Inflammatory macrophage treated with lipopolysaccharide for 1 hour (primary cell): Measurements from ENCODE around the gene RBBP7.

ENCODE experiments used
- DNase-seq, 2 donors: peaks; one replicate each; pipeline ENCODE4 v3.0.0-alpha.2; 2020 to 2022

The RBBP7 gene

DNA sequence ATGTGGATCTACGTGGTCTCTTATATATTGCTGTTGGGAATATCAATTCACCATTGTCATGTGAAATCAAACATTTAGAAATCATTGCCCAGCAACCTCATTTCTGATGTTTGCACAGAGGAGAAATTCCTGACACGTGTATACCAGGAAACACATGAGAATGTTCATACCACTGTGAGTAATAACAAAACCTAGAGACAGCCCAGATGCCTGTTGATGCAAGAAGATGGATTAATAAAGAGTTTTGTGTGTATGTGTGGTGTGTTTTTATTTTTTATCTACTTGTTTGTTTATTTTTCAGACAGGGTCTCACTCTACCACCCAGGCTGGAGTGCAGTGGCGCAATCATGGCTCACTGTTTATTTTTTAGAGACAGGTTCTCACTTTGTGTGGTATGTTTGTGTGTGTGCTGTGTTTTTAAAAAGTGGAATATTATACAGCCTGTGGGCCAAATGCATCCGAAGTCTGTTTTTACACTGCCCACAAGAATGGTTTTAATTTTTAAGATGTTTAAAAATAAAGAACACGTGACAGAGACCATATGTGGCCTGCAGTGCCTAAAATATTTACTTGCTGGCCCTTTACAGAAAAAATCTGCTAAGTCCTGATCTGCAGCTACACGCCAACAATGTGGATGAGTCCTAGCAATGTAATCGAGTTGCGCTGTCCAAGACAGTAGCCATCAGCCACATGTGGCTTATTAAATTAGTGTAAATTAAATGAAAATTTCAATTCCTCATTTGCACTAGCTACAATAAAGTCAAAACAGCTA lies 44.7 kb downstream of the RBBP7 start:
- no peak for DNase-seq

DNA sequence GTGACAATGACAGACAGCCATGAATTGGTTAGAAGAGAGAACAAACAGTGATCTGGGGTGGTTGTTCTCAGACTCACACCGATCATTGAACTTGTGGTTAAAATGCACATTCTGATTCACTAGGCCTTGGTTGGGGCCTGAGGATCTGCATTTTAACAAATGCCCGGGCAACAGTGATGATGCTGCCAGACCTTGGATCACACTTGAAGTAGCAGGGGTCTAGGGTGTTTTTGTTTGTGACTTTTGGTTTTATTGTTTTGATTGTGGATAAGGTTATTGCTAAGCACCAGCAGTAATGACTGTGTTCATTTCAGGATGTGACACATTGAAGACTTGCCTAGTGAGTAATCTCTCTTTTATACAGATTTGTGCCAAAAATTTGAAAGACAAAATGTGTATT lies 47.4 kb downstream of the RBBP7 start:
- DNase-seq = no peak

DNA sequence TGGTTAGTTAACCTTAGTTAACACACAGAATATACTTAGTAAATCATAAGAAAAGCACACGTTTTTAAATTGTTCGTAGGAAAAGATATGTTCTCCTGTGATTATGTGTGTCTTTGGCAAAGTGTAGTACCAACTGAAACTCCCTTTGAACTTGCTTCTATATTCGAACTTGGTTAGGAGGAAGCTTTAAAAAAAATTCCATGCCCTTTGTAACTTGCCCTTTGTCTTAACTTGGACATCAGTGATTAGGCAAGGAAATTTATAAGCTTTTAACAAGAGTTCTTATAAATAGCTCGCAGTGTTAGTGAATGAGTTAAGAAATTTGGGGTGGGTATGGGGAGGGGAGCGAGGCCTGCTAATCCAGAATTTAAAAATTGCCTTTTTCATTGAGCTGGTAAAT lies 50.5 kb downstream of the RBBP7 start:
- DNase-seq = no peak

DNA sequence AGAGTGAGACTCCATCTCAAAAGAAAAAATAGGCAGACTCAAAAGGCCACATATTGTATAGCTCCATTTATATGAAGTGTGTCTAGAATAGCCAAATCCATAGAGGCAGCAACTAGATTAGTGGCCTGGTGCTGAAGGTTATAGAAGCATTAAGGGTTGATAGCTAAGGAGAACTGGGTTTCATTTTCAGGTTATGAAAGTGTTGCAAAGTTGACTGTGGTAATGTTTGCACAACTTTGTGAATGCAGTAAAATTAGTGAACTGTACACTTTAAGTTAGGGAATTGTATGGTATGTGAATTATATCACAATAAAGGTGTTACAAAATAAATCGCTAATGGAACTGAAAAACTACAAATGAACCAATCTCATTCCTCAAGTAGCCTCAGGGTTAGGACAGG lies 55.6 kb downstream of the RBBP7 start:
- peak in 1 of 2 donors; percentile 9 for DNase-seq

DNA sequence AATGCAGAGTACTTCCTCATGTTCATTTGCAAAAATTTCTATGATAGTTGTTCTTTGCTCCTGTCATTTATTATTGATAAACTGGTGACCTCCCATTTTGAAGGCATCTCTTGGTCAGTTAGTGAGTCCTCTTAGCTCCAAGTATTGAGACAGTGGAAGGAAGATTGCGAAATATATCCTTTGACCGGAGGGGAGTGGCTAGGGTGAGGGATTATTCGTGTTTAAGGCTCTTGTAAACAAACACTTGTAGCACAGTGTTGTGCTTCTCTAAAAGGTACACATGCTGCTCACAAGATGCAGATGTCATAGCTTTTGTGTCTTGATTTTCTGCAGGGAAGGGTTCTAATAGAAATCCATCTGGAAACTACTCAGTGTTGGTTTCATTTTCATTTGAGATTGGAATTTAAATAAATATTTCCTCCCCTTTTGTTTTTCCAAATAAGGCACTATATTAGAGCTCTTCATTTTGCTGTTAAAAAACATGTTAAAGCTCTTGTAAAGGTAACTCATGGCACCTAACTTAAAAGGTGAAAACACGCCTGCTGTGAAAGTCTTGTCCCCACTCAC lies 62.1 kb downstream of the RBBP7 start:
- peak; percentile 44 to 52 for DNase-seq

DNA sequence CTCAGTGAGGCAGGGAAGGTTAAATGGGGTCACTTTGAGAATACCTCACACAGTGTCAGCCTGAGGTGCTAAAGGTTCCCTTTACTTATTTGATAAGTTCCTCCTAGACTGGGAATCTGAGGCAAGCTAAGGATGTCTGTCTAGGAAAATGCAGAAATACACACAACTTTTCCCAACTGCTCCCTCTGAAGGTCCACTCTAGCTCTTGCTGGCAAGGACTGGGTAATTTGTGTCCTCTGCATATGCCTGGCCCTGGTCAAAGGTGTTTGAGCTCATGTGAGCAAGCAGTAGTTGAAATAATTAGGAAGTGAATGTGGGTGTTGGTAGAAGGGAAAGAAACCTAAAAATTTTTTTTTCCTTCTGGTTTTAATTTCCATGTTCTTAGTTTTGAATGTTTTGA lies 62.6 kb downstream of the RBBP7 start:
- peak in 1 of 2 donors; percentile 22 for DNase-seq

DNA sequence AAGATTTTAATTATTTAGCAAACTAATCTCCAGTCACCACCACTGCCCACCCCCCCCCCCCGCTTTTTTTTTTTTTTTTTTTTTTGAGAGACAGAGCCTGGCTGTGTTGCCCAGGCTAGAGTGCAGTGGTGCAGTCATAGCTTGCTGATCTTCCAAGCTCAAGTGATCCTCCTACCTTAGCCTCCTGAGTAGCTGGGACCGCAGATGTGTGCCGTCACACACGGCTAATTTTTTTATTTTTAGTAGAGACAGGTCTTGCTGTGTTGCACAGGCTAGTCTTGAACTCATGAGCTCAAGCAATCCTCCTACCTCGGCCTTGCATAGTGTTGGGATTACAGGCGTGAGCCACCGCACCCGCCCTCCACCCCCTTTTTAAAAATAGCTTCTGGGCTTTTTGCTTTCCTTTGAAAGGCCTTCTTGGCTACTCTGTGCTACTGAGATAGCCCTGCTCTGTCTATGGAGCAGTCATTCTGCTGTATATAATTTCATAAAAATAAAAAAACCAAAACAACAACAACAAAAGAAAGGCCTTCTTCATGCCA lies 65.2 kb downstream of the RBBP7 start:
- DNase-seq = no peak

DNA sequence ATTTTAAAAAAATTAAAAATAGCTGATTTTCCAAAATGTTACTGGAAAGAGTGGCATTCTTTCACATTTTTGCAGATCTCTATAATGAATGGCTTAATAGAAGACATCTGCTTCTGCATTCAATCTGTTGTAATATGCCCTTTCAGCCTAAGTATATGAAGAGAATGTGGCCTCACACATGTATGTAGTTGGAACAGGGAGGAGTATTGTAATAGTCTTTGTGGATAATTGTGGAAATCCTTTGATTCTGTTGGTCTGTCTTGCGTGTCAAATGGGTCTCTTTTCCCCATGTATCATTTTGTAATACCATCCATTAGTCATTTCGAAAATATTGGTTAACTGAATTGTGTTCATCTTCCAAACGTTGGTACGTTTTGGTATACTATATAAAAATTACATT lies 72.3 kb downstream of the RBBP7 start:
- no peak for DNase-seq

DNA sequence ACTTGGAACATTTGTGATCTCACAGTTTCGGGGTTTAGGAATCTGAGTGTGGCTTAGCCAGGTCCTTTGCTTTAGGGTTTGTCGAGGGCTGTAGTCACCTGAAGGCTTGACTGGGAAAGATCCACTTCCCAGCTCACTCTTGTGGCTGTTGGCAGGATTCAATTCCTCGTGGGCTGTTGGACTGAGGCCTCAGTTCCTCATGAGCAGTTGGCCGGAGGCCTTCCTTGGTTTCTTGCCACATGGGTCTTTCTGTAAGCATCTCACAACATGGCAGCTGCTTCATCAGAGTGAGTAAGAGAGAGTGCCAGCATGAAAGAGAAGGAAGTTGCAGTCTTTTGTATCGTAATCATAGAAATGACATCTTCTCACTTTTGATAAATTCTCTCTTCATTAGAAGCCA lies 72.8 kb downstream of the RBBP7 start:
- peak; percentile 9 to 35 for DNase-seq

DNA sequence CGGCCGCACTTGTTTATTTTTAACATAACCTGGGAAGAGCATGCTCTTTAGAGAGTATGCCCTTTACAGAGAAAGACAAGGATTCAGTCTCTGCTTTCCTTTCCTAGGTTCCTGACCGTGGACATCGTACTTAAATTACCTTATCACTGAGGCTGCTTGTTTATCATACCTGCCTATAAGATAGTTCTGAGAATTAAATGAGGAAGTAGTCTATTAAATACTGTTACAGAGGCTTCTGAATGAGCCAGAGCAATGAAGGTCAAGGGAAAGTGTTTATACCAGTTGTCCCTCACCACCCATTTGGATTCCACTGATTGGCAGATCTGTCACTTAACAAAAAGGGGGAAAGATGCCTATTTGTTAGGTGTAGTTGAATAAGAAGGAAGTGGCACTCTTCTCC lies 73.9 kb downstream of the RBBP7 start:
- DNase-seq = no peak
